DND-41 (cell line): ENCODE data around the gene CCR9.
A peak's percentile ranks its signal among the peaks of the same experiment; 100 is the strongest.

Experiments used
- ATAC-seq: fragments of 200-7000 bp; cut with Tn5 transposase; 3 replicates; pipeline ENCODE4 v1.9.1; 2021; ENCODE audit warnings: low read depth; ENCODE audit not compliant: insufficient read depth
- DNase-seq: peaks from one replicate; pipeline ENCODE4 v3.0.0-alpha.2; 2020
- H2AFZ ChIP-seq: 2 replicates; pipeline ENCODE4 v1.6.0; 2012; ENCODE audit warnings: low read depth, low read length
- H3K27ac ChIP-seq: 2 replicates; pipeline ENCODE4 v1.5.1; 2012; ENCODE audit warnings: low read length, inconsistent platforms
- H3K27me3 ChIP-seq: fragments of 200-600 bp; sonication (generic); 2 replicates; pipeline ENCODE4 v1.6.0; 2012; ENCODE audit warnings: low read length, mild to moderate bottlenecking, inconsistent platforms; ENCODE audit not compliant: insufficient read depth, poor library complexity
- H3K36me3 ChIP-seq: 2 replicates; pipeline ENCODE4 v1.5.1; 2012; ENCODE audit warnings: low read length, inconsistent platforms; ENCODE audit not compliant: insufficient read depth
- H3K4me1 ChIP-seq: 2 replicates; pipeline ENCODE4 v1.5.1; 2012; ENCODE audit warnings: mild to moderate bottlenecking, low read length; ENCODE audit not compliant: insufficient read depth
- H3K4me2 ChIP-seq: 2 replicates; pipeline ENCODE4 v1.6.0; 2012; ENCODE audit warnings: mild to moderate bottlenecking, moderate library complexity, low read length, inconsistent platforms; ENCODE audit not compliant: insufficient read depth
- H3K4me3 ChIP-seq, 2 experiments: fragments of 200-600 bp in 1 of 2; shearing (Covaris generic) in 1 of 2; 2 replicates each; pipeline ENCODE4 v1.5.1; 2012 to 2016; ENCODE audit warnings: inconsistent platforms in 2 of 2, low read length in 2 of 2, mild to moderate bottlenecking in 2 of 2, low read depth in 1 of 2, moderate library complexity in 1 of 2
- H3K79me2 ChIP-seq: 2 replicates; pipeline ENCODE4 v1.6.0; 2012; ENCODE audit warnings: low read length, inconsistent platforms; ENCODE audit not compliant: insufficient read depth
- H3K9ac ChIP-seq: 2 replicates; pipeline ENCODE4 v1.6.0; 2012; ENCODE audit warnings: low read depth, mild to moderate bottlenecking, inconsistent platforms, low read length, moderate library complexity
- H3K9me3 ChIP-seq: 2 replicates; pipeline ENCODE4 v1.5.1; 2012; ENCODE audit warnings: low read length, moderate library complexity, mild to moderate bottlenecking, inconsistent platforms; ENCODE audit not compliant: insufficient read depth, severe bottlenecking
- H4K20me1 ChIP-seq: 2 replicates; pipeline ENCODE4 v1.6.0; 2012; ENCODE audit warnings: low read length; ENCODE audit not compliant: insufficient read depth
- CTCF ChIP-seq: IDR thresholded peaks from 2 replicates; pipeline ENCODE4 v1.5.1; 2012; ENCODE audit warnings: borderline replicate concordance, low read length, moderate library complexity, mild to moderate bottlenecking; ENCODE audit not compliant: poor library complexity, severe bottlenecking; ENCODE audit errors: extremely low read depth
- EZH2 ChIP-seq: IDR thresholded peaks from 3 replicates; pipeline ENCODE4 v1.6.1; 2012; ENCODE audit warnings: borderline replicate concordance, low read depth, mild to moderate bottlenecking, moderate library complexity, low read length, inconsistent platforms; ENCODE audit not compliant: severe bottlenecking

Gene CCR9

GRCh38 chr3:45933591-45933990 is 47.2 kb downstream of the CCR9 start:
- no peak overlapping the region for H3K4me3 ChIP-seq
- TF ChIP-seq CTCF (no peak), EZH2 (no peak)
- peaks cover 34% of the 10 kb centered on the region for H3K79me2 ChIP-seq
- no peak overlapping the region for H3K9ac ChIP-seq
- 0 out of 2 replicates have a peak, but pooled peaks cover 3% of the 10 kb centered on the region for H4K20me1 ChIP-seq
- peaks cover 12% of the 10 kb centered on the region for H3K4me1 ChIP-seq
- H3K27ac ChIP-seq, result no peak overlapping the region
- H2AFZ ChIP-seq, result no peak overlapping the region
- peaks cover 100% of the 10 kb centered on the region for H3K36me3 ChIP-seq
- DNase-seq, result no peak
- H3K9me3 ChIP-seq, result no peaks in the 10 kb centered on the region
- ATAC-seq, result no peak
- no peak overlapping the region for H3K4me2 ChIP-seq
- no peaks in the 10 kb centered on the region for H3K27me3 ChIP-seq

- TF ChIP-seq CTCF (no peak), EZH2 (no peak)
- Histone ChIP-seq H3K9ac (no peak overlapping the region), H3K4me1 (peaks cover 24% of the 10 kb centered on the region), H4K20me1 (0 out of 2 replicates have a peak, but pooled peaks cover 3% of the 10 kb centered on the region), H3K9me3 (no peaks in the 10 kb centered on the region), H3K36me3 (peaks cover 97% of the 10 kb centered on the region), H3K4me3 (no peak overlapping the region), H3K4me2 (no peak overlapping the region), H3K79me2 (peaks cover 29% of the 10 kb centered on the region), H2AFZ (no peak overlapping the region), H3K27ac (peak overlapping the region; percentile 59; the same call in 1 of the 2 replicates), H3K27me3 (no peaks in the 10 kb centered on the region)
- no peak for DNase-seq
- no peak for ATAC-seq
Measured at GRCh38 chr3:45936261-45936660, 49.9 kb downstream of the CCR9 start.

GRCh38 chr3:45937206-45938042 is 51.1 kb downstream of the CCR9 start:
- ATAC-seq (no peak), DNase-seq (no peak)
- H3K4me3 ChIP-seq, result no peak overlapping the region
- H2AFZ ChIP-seq, result no peak overlapping the region
- H3K4me1 ChIP-seq, result peaks cover 36% of the 10 kb centered on the region
- no peaks in the 10 kb centered on the region for H3K27me3 ChIP-seq
- H3K79me2 ChIP-seq, result peaks cover 29% of the 10 kb centered on the region
- H3K9ac ChIP-seq, result no peak overlapping the region
- H3K27ac ChIP-seq, result peak overlapping the region; percentile 59
- TF ChIP-seq EZH2, result no peak
- TF ChIP-seq CTCF, result peak; percentile 18
- peaks cover 85% of the 10 kb centered on the region for H3K36me3 ChIP-seq
- H4K20me1 ChIP-seq, result 0 out of 2 replicates have a peak, but pooled peaks cover 3% of the 10 kb centered on the region
- H3K4me2 ChIP-seq, result no peak overlapping the region
- H3K9me3 ChIP-seq, result no peaks in the 10 kb centered on the region
